ENCODE data around the gene ARHGEF37.

GRCh38 chr5:149681922-149682321 lies 100.6 kb downstream of the ARHGEF37 start:
- TF ChIP-seq EGR1 (conservative IDR thresholded peaks at IDR 0.05) (no peak), CEBPB (tag; IDR thresholded peaks at IDR 0.05) (no peak), CREB1 (IDR thresholded peaks at IDR 0.05) (no peak), CREB1 (CRISPR knock-in tag; IDR thresholded peaks at IDR 0.05) (no peak), SRF (CRISPR knock-in tag; IDR thresholded peaks at IDR 0.05) (no peak), E2F1 (CRISPR knock-in tag; IDR thresholded peaks at IDR 0.05) (no peak), MTA3 (IDR thresholded peaks at IDR 0.05; ENCODE audit: borderline replicate concordance) (no peak), ZBTB33 (CRISPR knock-in tag; IDR thresholded peaks at IDR 0.05) (no peak), MLX (CRISPR knock-in tag; conservative IDR thresholded peaks at IDR 0.05) (no peak), MXI1 (IDR thresholded peaks at IDR 0.05; ENCODE audit: low read depth, low read length) (no peak)
- TF ChIP-seq, protein P1, sequence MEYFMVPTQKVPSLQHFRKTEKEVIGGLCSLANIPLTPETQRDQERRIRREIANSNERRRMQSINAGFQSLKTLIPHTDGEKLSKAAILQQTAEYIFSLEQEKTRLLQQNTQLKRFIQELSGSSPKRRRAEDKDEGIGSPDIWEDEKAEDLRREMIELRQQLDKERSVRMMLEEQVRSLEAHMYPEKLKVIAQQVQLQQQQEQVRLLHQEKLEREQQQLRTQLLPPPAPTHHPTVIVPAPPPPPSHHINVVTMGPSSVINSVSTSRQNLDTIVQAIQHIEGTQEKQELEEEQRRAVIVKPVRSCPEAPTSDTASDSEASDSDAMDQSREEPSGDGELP (CRISPR knock-in tag; IDR thresholded peaks at IDR 0.05; ENCODE audit: borderline replicate concordance) = no peak

Data from K562 (cell line).